GM12875 (cell line): ENCODE results near the gene CCDC9B.
A peak's percentile ranks its signal among the peaks of the same experiment; 100 is the strongest.

ENCODE experiments used
- H3K4me3 ChIP-seq: one replicate; pipeline ENCODE4 v1.5.1; 2011; ENCODE audit warnings: low read depth, low read length, control low read depth
- CTCF ChIP-seq: IDR thresholded peaks from 2 replicates; pipeline ENCODE4 v1.5.1; 2011; ENCODE audit warnings: low read depth, mild to moderate bottlenecking, control low read depth, inconsistent platforms, low read length, moderate library complexity, borderline replicate concordance; ENCODE audit not compliant: insufficient read depth

Gene CCDC9B

DNA sequence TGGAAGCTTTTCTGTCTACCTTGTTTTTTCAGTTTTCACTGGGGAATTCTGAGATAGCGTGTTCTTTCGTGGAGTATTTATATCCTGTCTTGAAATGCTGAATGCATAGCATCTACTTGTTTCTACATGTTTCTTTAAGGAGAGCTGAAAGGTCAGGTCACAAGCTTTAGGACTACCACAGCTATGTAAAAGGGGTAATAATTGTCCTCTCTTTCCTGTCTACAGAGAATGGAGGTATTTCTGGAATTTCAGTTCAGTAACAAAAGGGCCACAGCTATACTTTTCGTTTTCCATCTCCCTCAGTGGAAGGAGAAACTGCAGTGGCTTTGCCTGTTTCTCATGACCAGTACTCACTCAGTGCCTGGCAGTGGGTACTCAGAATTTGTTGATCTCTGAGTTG lies 12.6 kb downstream of the CCDC9B start:
- no peak overlapping the region for H3K4me3 ChIP-seq

GRCh38 chr15:40327457-40327856 lies 13.3 kb downstream of the CCDC9B start:
- H3K4me3 ChIP-seq = no peak overlapping the region
- no peak for TF ChIP-seq CTCF

More for the DNA sequence above, 12.6 kb downstream of the CCDC9B start:
- no peak for TF ChIP-seq CTCF

DNA sequence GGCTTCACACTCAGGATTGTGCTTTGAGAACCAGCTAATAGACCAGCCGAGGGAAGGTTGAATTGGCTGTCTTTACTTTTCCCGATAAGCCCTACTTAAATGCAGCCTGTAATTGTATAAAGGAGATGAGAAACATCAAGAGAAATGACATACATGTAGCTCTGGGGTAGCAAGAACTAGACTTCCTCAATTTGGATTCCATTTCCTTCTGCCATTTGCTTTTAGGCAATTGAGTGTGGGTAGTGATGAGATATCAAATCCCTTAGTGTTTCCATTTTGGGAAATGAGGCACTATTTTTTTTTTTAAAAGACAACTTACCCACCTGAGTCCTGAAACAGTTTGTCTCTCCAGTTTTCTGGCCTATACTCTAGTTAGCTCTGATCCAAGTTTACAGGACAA lies 15.0 kb downstream of the CCDC9B start:
- TF ChIP-seq CTCF = no peak
- no peak overlapping the region for H3K4me3 ChIP-seq

- no peak for TF ChIP-seq CTCF
- no peak overlapping the region for H3K4me3 ChIP-seq
Observed at GRCh38 chr15:40325188-40325587, 15.6 kb downstream of the CCDC9B start.

- H3K4me3 ChIP-seq = peak overlapping the region; percentile 80
- TF ChIP-seq CTCF = no peak
Observed at GRCh38 chr15:40323953-40324937, 16.5 kb downstream of the CCDC9B start.

GRCh38 chr15:40323239-40323952 lies 17.3 kb downstream of the CCDC9B start, which contains the start of gene INAFM2:
Gene INAFM2, plus strand, starts transcription at chr15:40323692. Its CDS starts 364 bp downstream, at chr15:40324056.
- peak; percentile 54 for TF ChIP-seq CTCF
- peak within 1 kb of the TSS; percentile 80 for H3K4me3 ChIP-seq
